Right renal pelvis (tissue), 4 donors: Measurements from ENCODE around the gene RALGAPA2. TPM values are rescaled to one million over a fixed set of nuclear protein-coding genes. Genes with fewer than 3 reads are reported as not detected.

ENCODE experiments used
- DNase-seq, 4 donors: peaks; one replicate each; pipeline ENCODE4 v3.0.0-alpha.2; 2013; ENCODE audit warnings: low read depth in 4 of 4, low spot score in 3 of 4, missing footprints in 1 of 4
- polyA plus RNA-seq, 4 donors: library from polyadenylated mRNA; unstranded; fragments of 120-200 nt; gene quantifications; one replicate each; pipeline ENCODE4 v1.2.1, GENCODE V29; 2013; ENCODE audit not compliant: insufficient read length in 4 of 4

Gene RALGAPA2
- polyA plus RNA-seq, 4 donors = 18.3 to 22.8 (median 19.5) TPM

DNA sequence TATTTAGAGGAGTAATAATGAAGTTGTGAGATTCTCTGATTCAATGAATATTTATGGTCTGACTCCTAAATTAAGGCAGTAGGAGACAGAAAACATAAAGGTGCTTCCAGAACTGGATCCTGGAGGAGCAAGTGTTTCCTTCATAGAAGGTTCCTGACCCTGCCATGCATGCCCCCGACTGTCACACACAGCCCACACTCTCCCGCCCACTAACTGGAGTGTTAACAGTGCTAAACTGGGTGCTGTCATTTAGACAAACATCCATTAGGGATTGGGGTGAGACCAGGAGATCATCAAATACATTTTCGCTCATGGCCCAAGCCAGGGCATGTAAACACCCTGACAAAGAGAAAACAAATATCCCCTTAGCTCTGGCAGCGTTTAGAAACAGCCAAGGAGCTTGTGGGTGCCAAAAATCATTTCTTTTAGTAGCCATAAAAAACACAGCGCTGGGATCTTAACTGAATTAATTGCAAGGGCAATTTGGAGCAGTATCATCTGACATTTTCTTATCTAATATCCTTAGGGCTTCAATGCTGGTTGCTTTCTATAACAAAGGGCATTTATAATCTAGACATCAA, 297.7 kb downstream of the RALGAPA2 start:
- DNase-seq = no peak

DNA sequence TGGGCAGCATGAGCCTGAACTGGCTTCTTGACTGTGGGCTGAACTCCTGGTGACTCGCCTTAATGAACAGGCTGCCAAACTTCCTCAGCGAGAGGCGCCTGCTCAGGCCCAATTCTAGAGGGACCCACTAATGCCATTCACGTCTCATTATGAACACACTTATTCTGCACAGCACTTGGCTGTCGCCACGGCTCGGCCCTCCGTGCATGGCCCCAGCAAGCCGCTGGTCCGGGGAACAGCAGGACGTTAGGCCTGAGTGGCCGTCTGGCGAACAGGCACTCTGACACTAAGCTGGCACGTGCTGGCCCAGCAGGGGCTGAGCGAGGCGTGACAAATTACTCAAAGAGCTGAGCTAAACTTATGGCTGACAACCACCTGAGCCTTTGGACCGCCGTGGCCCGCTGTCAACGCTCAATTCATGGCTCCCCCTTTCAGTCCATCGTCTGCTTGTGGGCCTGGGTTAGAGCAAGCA, 298.6 kb downstream of the RALGAPA2 start:
- no peak for DNase-seq

DNA sequence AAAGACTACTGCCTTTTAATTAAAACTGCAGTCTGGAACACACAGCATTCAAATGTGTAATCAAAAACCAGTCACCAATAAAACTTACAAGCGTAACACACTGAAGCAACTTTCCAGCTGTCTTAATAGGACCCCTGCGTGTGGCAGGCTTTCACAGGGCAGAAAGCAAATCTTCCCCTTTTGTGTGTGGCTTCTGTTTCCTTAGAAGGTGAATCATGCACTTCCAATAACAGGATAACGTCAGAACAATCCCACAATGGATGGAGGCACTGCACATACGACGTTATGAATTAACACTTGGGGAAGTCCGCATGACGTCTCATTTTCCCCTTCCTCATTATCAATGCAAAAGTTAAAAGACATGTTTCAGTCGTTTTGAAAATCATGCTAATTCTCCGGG, 299.7 kb downstream of the RALGAPA2 start:
- no peak for DNase-seq

DNA sequence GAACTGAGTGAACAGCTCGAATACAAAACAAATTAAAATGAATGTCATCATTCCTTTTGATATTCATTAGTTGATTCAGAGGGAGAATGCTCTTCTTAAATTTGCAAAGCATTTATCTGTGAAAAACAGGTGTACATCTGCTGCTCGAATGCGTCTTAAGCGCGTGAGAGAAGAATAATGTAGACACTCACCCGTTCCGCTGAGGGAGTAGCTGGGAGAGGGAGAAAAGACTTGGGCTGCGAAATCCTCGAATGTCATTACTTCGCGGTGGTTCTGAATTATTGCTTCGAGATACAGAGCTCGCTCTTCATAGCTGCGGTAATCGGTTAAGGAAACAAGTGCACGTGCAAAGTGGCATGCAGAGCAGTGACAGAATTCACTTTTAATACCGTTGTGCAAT, 300.6 kb downstream of the RALGAPA2 start:
- no peak for DNase-seq

DNA sequence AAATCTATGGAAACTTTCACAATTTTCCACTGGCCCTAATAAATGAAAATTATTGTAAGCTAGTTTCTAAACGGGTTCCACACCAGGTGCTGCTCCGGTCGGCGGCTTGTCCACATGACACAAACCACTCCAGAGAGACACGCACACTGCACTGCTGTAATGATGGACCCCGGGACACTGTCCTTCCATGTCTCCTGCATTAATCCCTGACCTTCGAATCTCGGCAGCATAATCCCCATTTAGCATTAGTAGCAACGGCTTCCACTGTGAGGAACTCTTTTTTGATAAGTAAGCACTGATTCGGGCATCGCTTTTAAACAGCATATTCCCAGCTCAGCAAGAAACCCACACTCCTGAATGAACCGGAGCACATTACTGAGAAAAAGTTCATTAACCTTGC, 301.0 kb downstream of the RALGAPA2 start:
- DNase-seq = no peak

DNA sequence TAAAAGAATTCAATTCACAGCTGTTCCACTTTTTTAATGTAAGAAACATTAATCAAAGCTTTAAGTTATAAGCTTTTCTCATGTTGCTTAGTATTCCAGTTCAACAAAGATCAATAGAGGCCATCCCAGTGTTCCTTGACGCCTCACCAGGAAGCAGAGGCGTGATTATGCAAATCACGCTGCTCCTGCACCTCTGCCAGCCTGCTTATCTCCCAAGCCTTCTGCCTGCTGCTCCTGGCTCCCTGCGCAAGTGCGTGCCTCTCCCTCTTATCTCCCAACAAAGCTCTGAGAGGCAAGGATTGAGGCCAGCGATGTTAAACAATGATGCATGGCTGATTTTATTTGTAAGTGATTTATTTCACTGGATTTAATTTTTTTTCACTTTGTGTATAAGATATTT, 301.8 kb downstream of the RALGAPA2 start:
- no peak for DNase-seq

DNA sequence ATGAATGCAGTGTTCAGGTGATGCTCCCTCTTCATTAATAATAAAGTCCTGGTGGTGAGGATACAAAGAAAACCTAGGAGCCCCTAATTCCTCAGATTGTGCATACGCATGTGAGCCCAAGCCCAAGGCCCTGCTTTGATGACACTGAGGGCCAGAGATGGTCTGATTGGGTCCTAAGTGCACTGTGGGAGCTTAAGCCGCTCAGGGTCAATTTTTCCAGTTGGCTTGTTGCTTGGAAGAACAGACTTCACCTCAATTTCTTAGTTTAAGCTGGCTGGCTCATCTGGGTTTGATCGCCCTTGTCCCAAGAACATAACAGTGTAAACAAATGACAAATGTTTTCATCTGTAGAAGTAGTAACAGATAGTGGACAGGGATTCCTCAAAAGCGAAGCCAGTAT, 303.1 kb downstream of the RALGAPA2 start:
- no peak for DNase-seq

DNA sequence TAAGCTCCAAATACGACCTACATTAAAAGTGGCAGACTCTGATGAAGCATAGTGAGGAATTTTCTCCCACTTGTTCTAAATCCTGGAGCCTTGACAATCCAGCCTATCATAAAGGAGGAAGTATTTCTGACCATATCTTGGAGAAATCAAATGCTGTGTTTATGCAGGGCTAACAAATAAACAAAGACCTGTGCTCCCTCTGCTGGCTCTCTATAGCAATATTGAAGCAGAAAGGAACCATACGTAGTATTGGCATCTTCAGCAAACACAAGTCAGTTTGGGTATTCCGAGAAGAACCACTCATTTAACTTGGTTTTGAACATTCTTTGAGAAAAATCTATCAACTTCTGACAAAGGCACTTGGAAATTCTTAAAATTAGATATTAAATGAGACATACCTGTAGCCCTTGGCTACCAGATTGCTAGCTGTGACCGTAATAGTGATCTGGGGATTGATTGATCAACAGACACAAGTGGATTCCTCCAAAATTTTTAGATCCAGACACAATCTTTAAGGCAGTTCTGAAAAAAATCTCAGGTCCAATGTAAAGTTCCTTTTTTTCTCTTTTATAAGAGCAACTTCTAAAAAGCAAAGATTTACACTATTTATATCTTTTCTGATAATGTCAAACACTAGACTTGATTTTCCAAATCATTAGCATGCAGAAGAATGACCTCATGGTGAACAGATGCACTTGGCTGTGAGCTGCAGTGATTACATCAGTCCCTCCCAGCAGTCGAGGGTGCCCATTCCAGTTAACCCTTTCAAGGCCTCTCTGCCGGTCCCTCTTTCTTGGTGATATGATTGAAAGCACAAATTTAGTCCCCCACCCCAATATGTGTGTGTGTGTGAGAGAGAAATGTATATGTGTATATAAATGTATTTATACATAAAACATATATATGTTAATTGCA, 304.3 kb downstream of the RALGAPA2 start:
- no peak for DNase-seq

DNA sequence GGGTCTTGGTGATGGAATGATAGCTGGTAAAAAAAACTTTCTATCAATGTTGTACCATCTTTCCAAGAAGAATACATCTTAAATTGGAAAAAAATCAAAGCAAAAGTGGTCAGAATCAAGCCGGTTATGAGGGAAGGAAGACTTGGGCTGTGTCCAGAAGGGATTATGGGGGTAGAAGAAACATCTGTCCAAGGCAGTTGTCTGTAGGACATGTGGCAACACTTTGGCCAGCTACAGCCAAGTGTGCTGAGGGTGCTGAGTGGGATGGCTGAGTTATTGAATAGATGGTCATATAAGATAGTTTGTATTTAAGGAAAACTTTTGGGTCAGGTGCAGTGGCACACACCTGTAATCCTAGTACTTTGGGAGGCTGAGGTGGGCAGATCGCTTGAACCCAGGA, 306.1 kb downstream of the RALGAPA2 start:
- no peak for DNase-seq

DNA sequence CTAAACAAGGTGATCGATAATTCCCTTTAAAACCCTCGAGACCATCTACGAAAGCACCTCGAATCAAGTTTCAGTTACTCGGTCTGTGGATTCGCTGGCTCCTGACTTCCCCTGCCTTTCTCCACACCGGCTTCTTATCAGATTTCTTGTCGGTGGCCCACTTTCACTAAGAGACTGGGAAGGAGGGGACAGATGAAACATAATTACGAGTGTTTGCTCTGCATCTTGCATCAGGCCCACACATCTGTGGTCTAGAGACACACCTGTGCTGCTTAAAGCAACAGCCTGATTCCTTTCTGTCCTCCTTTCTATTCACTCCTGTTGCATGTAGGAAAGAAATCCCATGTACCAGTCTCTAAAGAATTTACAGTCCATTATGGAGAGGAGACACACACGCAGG, 306.8 kb downstream of the RALGAPA2 start:
- no peak for DNase-seq

DNA sequence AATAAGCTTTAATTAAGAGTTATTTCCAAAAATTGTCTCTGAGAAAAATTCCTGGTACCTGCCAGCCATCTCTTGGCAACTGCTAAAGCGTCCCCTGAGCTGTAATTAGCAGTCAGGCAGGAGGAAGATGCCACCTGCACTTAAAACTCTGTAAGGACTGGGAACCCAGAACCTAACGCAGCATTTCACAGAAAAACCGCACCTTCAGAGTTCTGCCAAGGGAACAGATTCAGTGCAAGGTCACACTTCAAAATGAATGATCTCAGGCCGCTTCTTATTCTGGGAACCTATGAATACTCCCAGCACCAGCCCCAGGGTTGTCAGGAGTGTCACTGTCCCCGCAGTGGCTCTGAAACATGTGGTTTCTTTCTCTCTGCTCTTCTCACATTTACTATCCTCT, 307.8 kb downstream of the RALGAPA2 start:
- no peak for DNase-seq

DNA sequence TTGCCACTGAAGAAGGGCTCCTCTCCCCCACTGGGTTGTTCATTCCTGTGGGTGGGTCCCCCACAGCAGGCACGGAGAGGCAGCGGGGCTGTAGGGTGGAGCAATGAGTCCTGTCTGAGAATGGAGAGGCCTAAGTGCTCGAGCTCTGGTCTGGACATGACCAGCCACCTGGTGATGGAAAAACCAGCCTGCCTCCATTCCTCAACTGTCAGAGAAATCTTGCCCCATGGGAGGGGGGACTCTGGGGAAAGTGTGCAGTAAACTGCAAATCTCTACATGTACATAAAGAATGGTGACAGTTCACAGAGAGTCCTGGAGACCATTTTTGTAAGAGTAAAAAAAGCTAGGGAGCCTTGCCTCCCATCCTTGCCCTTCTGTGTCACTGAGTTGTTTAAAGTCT, 310.5 kb downstream of the RALGAPA2 start:
- no peak for DNase-seq

DNA sequence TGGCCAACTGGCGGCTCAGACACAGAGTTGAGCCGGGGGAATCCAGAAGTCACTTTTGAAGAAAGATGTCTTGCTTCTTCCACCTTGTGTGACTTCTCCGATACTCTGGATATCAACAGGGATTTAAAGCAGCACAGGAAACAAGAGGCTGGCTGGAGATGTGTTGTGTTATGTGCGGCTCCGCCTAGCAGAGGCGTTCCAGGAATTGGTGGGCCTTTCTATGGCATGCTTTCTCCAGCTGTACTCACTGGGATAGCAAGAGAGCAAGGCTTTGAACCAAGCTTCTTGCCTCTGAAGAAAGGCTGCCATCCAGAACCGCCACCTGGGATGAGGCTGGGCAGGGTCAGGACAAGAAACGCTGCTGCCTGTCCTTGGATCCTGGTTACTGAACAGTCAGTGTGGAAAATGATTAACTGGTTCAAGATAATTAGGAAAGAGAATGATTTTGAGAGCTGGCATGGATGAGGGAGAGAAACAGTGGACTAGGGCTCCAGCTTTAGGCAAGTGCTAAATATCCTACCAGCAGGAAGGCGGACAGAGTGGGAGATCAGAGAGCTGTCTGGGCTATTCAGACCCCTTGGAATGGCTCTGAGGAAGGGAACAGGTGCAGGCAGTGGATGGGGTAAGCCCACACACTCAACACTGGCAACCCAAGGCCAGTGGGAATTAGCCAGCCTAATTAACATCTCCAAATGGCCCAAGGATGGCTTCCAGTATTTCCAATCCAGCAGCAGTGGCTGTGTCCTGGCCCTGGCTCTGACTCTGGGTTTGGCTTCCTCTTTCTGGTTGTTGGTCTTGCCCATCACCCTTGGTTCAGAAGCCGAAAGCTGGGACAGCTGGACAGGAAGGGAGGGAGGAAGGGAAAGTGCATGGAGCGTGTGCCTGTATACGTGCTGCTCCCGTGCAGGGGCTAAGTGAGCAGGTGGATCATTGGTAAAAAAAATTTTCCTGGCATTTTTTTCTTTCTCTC, 312.6 kb downstream of the RALGAPA2 start:
- no peak for DNase-seq

DNA sequence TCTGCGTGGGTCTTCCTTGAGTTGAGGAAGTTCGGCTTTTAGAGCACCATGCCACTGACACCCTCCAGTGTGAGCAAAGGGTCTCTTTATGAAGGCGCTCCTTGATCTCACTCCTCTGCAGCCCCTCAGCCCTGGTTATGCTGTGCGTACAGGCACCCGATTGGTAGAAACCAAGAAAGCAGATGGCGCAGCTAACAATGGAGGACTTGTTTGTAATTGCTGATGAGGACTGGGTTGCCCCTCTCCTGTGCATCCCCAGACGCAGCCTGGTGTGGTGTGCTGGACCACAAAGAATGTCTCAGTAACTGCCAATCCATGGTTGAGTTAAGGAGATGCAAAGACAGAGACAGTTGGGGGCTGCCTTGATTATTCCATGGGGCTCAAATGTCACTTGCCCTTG, 314.3 kb downstream of the RALGAPA2 start:
- DNase-seq = no peak

DNA sequence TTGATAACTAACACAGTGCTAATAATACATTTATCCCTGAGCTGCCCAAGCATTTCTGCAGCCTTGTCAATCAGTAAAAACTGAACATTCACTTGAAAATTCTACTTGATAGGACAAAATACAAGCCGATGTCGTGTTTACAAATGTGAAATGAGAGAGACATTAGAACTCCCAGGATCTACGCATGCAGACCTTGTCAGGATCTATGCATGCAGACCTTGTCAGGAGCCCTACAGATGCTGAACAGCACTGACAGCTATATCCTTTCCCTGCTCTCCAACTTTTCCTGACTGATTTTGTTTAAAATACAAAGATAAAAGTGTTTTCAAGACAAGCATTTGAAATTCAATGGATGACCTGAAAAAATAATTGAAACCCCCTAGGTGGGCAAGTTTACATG, 315.6 kb downstream of the RALGAPA2 start:
- DNase-seq = no peak

DNA sequence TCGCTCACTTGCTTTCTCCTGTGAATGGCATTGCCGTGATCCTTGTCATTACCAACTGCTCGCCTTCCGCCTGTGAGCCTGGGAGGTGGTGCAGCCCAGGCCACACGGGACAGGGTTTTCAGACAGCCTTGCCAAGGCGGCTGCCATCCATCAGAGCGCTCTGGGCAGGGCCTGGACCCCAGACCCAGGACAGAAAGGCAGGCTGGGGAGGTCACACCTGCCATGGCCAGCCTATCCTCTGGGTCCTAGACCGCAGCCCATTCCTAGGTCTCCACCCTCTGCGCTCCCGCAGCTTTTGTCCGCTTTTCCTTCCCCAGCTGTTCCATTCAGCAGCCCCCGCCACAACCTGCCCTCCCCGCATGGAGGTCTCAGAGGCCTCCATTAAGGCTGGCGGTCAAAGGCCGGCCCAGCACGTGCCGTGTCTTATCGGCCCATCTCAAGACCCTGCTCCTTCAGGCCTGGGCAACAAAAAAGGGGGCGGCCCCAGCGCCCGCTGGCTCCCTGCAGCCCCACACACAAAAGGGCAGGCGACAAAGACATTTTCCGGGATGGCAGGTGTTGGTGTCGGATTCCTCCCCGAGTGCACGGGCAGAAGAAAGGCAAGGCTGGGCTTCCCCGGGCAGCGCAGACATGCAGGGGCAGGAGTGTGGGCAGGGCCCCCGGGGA, 316.4 kb downstream of the RALGAPA2 start:
- no peak for DNase-seq

DNA sequence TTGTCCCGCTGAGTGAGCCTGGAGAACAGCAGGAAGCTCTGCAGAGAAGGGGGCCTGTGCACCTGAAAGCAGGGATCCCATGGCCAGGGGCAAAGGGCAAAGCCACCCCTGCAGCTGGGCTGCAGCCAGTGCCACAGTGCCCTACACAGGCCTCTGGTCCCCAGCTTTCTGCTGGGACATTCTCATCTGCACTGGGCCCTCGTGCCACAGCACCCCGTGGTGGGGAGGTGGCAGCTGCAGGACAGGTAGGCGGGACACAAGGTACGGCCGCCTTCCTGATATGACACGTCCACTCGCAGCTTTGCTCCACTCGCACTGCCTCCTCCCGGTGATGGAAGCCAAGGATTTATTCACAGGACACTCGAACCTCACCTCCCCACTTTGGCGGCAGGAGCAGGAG, 317.4 kb downstream of the RALGAPA2 start:
- DNase-seq = no peak

DNA sequence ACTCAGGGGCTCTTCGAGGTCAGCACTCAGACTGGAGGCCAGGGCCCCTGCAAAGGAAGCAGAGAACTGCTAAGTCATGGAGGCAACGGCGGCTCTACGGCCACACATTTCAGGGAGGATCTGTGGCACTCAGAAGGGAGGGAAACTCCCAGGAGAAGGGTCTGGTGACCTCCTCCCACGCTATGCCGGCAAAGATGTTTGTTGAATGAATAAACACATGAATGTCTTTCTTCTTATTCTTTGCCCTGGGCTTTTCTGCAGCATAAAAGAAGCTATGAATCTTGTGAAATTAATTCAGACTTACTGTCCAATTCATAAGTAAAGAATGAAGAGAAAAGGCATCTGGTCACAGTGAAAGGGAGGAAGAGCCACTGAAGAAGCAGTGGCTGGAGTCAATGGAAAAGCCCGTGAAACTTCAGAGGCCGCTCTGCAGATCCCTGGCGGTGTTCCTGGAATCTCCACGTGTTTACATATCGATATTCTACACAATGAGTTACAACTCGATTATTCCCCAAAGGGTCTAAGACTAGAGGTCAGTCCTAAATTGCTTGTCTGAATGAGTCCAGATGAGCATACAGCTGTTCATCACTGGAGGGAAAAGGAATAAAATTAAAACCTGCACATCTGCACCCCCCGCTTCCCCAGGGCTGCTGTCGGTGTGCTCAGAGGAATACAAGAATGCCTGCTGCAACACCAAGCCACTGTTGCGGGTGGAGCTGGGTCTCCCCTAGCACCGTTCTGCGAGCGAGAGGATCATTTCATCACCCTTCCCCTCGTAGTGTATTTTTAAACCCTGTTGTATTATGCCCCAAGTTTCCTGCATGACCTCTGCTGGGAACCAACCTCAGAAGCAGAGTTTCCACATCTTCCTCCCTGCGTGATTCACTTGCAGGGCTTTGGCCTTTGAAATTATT, 319.0 kb downstream of the RALGAPA2 start:
- DNase-seq = no peak

DNA sequence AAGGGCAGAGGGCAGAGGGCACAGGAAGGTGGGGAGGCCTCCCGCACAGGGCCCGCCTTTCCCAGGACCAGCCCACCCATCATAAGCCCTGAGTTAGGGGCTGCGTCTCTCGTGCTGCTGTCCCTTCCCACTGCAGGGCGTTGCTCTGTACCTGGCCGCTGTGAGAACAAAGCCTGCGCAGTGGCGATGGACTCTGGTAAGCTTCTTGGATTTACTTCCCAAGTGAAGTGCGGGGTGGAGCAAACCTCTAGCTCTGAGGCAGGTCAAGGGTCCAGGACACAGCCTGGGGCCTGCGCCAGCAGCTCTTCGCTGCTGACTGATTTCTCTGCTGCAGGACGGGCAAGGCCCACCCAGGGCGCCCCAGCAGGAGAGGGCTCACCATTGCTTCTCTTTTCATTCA, 320.7 kb downstream of the RALGAPA2 start:
- DNase-seq = no peak
